ENCODE data around the gene NHLH2. TPM values are rescaled to one million over a fixed set of nuclear protein-coding genes. Genes with fewer than 3 reads are reported as not detected.

NHLH2 gene
- not detected for polyA plus RNA-seq (ENCODE audit: insufficient read length in 3 of 3)
- long read RNA-seq, donor 1: 0 reads
- long read RNA-seq, donor 2: 0 reads
- long read RNA-seq, donor 3: 0 reads
- long read RNA-seq, donor 4: 0 reads
- long read RNA-seq, donor 5, full-length matches to known transcripts: 4 of 4 reads
- long read RNA-seq, donor 5, partial matches to known transcripts: 0 of 4 reads
- long read RNA-seq, donor 5, other reads (novel, unspliced or antisense): 0 of 4 reads
- long read RNA-seq, donor 6: 0 reads
- long read RNA-seq, donor 7: 0 reads
- long read RNA-seq, donor 8: 0 reads
- long read RNA-seq, donor 9: 0 reads
- long read RNA-seq, donor 10: 0 reads
- long read RNA-seq, donor 11: 0 reads
- long read RNA-seq, donor 12: 0 reads
- long read RNA-seq, donor 13: 0 reads
- long read RNA-seq, donor 14: 0 reads
- long read RNA-seq, donor 15: 0 reads
- long read RNA-seq, donor 16: 0 reads

- no peak for DNase-seq
Observed at GRCh38 chr1:115840605-115841460, at the start of gene NHLH2. Gene NHLH2 (minus strand): TSS chr1:115841126. CDS start chr1:115838372, 2,754 bp downstream.

GRCh38 chr1:115890580-115890979 lies 49.7 kb upstream of the NHLH2 start:
- DNase-seq: no peak

- DNase-seq: no peak
Observed at GRCh38 chr1:115888976-115889375, 48.0 kb upstream of the NHLH2 start.

DNA sequence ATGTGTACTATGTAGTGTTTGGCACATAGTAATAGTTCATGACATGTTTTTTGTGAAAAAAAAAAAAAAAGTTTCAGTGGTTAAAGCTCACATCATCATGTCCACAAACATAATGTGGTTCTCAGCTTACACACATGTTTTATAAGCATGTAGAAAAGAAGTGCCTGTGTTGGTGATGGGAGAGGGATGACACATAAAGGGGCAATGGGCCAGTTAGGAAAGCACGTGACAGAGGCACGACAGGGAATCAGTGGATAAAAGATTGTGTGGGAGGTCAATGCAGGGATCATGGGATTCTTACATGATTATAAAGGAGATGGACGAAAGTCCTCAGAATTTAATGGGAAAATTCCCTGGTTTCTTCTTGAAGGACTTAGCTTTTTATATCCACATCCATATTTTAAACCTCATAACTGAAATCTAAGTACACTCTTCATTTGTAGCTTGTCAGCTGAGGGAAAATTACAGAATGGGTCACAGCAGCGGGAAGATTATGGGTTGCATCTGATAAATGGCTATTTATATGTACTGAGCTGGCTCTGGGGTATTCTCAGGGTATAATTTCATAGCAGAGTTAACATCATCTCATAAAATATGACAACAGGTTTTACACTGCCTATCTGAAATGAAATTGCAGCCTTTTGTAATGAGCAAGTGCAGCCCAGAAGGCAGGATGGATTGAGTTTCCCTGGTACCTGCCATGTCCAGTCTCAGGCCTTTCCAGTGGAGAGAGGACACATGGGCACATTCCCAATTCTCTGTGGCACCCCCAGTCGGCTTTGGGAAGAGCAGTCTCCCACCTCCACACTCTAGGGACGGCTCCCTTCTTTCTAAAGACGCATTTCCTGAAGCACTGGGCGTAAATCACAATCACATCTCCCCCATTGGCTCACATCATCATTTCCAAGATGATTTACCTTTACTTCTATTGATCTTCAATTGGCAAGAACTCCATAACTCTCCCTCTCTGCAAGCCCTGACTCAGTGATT lies 42.3 kb upstream of the NHLH2 start:
- no peak for DNase-seq

GRCh38 chr1:115880981-115881672 lies 40.2 kb upstream of the NHLH2 start:
- DNase-seq: no peak

DNA sequence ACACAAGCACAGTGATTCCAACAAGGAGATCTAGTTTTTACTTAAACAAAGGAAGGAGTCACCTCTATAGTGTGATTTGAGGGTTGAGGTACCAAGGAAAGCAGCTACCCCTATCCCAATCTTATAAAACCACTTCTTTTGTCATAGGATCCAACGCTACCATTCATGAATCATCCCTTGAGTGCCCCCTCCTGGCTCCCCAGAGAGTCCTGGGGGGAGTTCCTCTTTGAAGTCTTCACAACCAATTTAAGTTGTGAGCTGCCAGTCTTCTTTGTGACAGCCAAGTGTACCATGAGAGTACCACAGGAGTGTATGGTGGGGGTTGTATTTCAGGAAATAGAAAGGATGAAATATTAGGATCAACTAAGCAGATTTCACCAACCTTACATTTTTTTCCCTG lies 39.1 kb upstream of the NHLH2 start:
- no peak for DNase-seq

- no peak for DNase-seq
Observed at GRCh38 chr1:115877511-115877910, 36.6 kb upstream of the NHLH2 start.

- no peak for DNase-seq
Observed at GRCh38 chr1:115874904-115875303, 34.0 kb upstream of the NHLH2 start.

- DNase-seq: no peak
Observed at GRCh38 chr1:115874497-115874896, 33.6 kb upstream of the NHLH2 start.

DNA sequence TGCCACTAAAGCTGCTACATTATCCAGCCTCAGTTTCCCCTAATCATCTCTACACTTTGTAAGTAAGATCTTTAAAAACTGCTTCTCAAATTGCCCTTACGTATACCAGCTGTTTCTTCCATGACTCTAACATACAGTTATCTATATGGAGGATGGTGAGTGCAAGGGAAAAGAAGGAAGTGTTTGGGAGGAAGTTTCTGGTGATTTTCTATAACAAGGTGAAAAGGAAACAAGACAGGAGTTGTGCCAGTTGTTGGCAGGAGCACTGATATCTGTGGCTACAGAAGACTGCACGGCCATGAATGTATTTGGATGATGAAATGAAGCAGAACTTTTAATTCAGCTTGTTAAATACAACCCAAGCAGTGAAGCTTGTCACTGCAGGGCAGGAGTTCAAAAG lies 32.3 kb upstream of the NHLH2 start:
- no peak for DNase-seq

GRCh38 chr1:115869064-115869463 lies 28.1 kb upstream of the NHLH2 start:
- no peak for DNase-seq

DNA sequence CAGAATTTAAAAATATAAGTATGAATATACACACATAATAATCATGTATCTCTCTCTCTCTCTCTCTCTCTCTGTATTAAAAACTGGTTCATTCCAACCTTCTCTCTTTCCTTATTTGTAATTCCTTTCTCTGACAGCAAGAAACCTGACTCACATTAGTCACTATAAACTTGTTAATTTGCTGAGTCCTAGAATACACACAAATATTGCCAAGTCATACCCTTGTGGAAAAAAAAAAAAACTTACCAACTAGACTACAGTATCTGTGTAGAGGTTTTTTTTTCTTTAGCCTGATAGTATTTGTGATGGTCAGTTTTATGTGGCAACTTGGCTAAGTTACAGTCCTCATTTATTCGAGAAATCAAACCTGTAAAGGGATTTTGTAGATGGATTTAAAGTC lies 26.3 kb upstream of the NHLH2 start:
- DNase-seq: no peak

DNA sequence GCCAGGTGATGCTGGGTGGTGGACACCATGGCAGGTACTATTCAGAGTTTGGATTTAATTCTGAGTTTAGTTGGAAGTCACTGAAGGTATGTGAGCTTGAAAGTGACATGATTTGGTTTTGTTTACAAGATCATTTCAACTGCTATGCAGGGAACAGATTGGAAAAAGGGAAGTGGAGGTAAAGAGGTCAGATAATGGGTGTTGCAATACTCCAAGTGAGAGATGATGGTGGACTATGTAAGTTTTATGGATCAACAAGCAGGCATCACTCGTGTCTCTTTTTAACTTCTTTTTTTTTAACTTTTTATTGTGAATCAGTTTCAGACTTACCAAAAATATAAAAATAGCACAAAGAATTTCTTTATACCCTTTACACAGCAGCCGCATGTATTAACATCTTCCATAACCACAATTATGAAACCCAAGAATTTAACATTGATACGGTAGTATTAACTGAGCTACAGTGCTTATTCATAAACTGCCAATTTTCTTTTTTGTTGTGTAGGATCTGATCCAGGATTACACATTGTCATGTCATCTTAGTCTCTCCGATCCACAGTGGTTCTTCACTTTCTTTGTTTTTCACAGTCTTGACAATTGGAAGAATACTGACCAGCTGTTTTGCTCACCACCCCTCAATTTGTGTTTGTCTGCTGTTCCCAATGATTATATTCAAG lies 24.9 kb upstream of the NHLH2 start:
- no peak for DNase-seq

DNA sequence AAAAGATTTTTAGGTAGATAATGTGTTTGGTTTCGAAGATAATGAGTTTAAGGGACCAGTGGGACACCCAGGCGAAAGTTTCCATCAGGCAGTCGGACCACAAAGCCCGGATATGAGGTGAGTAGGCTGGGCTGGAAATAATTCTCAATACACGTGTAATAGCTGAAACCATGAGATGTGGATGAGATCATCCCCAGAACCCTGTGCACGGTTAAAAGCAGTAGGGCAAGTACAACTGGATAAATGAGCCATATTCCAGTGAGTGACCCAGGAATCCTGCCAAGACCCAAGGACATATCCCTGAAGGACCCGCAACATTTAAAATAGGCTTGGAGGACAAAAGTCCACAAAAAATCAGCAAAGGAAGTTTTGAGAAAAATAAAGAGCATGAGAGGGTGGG lies 21.5 kb upstream of the NHLH2 start:
- DNase-seq: no peak

- no peak for DNase-seq
Observed at GRCh38 chr1:115854005-115854404, 13.1 kb upstream of the NHLH2 start.

GRCh38 chr1:115850937-115851336 lies 10.0 kb upstream of the NHLH2 start:
- no peak for DNase-seq

DNA sequence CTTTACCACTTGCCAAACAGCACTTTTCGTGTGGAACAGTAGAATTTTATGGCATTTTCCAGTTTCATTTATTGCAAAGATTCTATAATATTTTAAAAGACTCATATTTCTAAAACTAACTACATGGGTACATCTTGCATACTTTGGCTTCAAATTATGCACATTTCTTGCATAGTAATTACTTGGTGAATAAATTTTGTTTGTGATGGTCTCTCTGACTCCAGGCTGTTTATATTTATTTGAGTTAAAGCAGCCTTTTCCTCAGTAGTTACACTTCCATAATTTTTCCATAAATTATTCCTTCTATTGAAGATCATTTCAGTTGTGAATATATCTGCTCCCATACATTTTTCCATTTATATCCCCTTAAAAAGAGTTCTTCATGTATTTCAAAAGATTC lies 6.9 kb upstream of the NHLH2 start:
- no peak for DNase-seq

- no peak for DNase-seq
Observed at GRCh38 chr1:115842948-115843347, 2.0 kb upstream of the NHLH2 start.

GRCh38 chr1:115839679-115840237 lies 1.2 kb downstream of the NHLH2 start:
- DNase-seq: no peak

DNA sequence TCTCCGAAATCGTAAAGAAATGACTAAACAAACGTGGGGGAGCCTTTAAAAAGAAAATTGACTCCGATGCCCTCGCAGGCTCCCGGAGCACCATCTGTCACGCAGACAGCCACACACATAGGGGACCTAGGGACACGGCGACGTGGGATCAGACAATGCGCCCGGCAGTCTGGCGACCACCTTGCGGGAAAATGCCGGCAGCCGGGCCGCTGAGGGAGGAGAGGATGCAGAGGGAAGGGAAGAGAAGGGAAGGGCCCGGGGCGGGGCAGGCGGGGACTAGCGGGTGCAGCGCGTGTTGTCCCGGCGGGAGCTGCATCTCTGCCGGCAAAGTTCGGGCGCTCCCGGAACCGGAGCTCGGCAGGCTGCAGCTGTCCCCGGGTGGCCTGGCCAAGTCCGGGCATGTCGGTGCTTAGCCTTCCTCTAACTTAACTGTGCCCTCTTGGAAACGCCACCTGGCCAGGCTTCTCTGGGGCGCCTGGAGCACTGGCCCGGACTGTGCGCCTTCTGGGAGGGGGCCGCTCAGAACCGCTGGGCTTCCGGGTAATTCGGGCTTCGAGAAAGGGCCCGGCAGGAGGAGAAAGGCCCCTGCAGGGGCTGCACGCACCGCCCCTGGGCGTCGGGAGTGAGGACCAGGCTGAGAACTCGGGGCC lies 1.8 kb downstream of the NHLH2 start:
- no peak for DNase-seq
